Fibroblast of skin of left biceps (primary cell): Measurements from ENCODE around the gene TRPM2.
"Not testable (repeated sequence)": the region's sequence is repeated elsewhere in the genome, so short reads cannot be mapped to it uniquely, and the experiment has no call there.

ENCODE experiments used
- DNase-seq, 2 experiments: peaks; one replicate each; pipeline ENCODE4 v3.0.0-alpha.2; 2013; ENCODE audit warnings: low read depth in 2 of 2

The TRPM2 gene

DNA sequence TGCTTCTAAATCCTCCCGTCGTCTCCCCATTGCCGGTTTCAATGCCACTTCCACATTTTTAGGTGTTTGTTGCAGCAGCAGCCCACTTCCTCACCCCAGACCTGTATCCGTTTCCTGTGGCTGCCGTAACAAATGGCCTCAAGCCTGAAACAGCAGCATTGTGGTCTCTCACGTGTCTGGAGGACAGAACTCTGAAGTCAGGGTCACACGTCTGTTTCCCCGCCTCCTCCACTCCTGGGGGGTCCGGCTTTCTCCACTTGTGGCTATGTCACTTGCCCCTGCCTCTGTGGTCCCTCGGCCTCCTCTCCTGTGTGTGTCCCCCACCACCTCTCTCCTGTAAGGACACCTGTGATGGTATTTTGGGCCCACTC lies 21.8 kb downstream of the TRPM2 start:
- no peak for DNase-seq

DNA sequence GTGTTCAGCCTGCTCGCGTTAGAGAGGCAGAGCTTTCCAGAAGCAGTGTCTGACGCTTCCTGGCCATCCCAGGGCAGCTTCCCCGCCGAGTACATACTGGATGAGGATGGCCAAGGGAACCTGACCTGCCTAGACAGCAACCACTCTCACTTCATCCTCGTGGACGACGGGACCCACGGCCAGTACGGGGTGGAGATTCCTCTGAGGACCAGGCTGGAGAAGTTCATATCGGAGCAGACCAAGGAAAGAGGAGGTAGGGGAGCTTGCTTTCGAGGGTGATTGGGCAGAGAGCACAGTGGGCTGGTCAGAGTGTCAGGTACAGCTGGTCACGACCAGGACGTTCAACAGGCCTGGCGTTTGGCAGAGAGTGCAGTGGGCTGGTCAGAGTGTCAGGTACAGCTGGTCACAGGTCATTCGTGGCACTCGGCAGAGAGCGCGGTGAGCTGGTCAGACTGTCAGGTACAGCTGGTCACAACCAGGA lies 22.4 kb downstream of the TRPM2 start:
- DNase-seq: no peak

DNA sequence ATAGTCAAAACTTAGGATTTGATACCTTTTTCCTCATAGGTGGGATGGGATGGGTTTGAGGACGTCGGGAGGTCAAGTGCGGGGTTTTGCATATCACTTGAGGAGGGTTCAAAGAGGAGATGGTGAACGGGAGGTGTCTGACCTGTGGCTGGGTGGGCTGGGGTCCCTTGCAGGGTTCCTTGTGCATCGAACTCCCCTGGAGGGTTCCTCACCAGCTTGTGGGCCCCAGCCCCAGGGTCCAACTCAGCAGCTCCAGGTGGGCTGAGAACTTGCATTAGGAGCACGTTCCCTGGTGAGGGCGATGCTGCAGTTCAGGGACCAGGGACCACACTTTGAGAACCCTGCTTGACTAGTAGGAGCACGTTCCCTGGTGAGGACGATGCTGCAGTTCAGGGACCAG lies 23.2 kb downstream of the TRPM2 start:
- DNase-seq: no peak

DNA sequence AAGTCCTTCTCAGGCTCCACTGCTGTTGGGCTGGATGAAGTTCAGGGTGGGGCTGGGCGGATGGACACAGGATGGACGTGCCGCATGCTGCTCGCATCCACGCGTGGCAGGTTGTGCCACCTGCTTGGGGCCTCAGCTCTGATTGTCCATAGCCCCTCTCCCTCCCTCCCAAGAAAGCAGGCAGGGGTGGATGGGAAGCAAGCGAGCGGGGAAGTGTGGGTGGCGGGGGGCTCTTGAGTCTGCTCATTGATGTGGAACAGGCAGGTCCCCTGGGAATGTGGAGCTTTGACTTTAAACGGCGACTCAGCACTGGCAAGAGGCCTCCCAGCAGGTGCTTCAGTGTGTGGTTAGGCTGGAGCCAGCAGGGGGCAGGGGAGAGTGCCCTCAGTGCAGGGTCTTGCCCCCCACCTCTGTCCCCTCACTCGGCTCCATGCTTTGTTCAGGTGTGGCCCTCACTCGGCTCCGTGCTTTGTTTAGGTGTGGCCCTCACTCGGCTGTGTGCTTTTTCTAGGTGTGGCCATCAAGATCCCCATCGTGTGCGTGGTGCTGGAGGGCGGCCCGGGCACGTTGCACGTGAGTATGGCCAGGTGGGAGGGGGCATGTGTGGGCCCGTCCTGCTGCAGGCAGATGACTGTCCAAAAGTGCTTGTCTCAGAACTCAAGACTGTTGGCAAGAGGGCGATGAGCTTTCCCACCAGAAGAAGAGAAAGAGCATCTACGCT lies 23.9 kb downstream of the TRPM2 start:
- DNase-seq: no peak

DNA sequence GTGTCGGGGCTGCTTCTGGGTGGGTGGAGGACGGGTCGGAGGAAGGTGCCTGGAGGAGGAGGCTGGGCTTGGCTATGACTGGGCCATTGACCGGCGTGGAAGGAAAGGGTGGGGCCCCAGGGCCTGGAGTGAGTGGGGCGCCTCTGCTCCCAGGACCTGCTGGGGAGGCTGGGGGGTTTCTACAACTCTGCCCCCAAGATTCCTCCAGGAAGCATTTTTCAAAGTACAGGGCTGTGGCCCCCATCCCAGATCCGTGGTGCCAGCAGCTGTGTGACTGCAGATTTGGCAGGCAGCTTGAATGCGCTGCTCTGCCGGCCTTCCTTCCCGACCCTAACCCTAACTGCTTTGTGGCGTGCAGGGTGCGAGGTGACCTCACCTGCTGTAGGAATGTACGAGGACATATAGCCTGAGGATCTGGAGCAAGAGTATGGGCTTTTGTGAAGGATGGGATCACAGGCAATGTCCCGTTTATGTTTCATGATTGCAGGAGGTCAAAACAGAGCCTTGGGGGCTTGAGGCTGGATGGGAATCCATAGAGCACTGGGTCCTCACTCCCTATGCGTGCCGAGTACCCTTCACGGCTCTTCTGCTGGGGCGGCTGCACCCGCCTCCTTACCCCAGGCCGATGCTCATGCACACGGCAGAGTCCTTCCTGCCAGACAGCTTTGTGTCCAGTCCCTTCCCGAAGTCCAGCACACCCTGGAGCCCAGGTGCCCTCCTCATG lies 24.7 kb downstream of the TRPM2 start:
- no peak for DNase-seq

DNA sequence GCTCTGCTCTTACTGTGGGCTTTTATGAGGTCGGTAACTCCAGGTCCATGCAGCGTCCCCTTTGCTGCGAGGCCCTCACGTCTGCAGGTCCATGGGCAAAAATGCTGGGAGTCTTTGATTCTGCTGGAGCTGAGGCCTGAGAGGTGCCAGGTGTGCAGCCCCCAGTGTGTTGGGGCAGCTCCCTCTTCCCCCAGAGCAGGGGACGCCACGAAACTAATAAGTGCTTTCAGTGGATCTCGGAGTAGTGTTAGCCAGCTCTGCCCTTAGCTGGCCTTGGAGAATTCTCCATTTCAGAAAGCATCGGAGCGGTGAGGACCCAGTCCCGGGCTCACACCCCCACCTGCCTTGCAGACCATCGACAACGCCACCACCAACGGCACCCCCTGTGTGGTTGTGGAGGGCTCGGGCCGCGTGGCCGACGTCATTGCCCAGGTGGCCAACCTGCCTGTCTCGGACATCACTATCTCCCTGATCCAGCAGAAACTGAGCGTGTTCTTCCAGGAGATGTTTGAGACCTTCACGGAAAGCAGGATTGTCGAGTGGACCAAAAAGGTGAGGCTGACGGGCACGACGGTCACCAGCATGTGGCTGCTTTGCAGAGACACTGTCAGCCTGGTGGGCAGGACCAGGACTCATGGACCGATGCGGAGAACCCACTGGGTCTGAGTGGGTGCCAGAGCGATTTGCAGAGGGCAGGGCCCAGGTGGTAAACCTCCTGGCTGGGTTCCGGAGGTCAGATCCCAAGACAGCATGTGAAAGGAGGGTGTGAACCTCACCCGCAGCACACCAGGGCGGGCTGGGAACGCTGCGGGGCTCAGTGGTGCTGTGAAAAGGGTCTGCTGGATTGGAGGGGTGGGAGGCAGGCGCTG lies 25.5 kb downstream of the TRPM2 start:
- DNase-seq: no peak

DNA sequence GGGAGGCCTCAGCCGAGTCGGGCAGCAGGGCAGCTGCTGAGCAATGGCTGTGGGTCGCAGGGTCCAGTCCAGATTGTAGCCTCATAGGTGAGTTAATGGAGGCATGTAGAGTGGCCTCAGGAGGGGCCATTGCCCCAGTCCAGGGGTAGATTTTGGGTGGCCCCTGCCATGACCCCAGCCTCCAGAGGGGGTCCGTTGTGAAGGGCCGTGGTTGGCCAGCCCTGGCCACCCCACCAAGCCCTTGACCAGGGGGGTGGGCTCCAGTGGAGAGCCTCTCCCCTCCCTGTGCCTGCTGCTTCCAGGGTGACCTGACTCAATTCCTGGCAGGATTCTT lies 26.1 kb downstream of the TRPM2 start:
- no peak for DNase-seq

DNA sequence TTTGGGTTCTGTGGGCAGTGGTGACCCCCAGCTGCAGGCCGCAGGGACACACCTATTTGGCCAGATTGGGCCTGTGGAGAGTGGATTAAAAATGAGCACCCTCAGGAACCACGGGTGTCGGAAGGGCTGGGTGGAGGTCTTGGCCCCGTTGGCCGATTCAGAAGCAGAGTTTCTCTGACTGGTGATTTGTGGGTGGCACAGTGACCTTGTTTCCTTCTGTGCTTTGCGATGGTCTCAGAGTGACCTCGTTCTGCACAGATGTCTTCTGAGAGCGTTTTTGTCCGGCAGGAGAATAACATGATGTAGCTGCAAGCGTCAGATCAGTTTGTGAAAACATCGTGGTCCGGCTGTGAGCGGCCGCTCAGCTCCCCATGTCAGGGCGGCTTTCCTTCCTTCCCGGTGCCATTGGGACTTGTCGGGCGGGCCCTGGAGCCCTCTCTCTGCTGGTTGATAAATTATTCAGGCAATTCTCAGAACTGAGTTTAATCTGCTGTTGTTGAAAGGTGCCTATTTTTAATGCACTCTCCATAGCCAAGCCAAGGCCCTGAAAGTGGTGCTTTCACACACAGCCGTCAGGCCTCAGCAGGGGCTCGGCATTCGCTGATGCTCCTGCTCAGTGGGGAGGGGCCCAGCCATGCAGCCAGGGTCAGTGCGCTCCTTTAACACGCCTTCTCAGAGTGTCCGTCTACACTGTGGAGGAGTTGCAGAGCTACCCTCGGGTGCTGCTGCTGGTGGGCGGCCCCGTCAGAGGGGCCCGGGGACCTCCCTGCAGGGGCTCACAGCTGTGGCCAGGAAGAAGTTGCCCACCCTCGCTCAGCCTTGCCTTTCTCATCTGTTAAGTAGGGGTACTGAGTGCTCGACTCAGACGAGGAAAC lies 26.8 kb downstream of the TRPM2 start:
- no peak for DNase-seq

DNA sequence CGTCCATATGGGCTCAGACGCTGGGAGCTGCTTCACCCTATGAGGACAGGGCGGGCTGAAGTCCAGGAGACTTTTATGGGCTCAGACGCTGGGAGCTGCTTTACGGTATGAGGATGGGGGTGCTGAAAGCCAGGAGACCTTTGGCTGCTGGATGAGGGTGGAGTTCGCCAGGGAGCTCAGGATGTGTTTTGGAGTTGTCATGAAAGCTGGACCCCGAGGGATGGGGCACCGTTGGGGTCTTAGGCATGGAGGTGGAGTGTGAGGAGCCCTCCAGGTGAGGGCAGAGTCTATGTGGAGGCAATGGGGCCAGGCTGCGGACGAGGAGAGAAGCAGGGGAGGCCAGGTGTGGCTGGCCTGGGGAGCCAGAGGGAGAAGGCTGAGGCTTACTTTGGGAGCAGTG lies 27.5 kb downstream of the TRPM2 start:
- no peak for DNase-seq

DNA sequence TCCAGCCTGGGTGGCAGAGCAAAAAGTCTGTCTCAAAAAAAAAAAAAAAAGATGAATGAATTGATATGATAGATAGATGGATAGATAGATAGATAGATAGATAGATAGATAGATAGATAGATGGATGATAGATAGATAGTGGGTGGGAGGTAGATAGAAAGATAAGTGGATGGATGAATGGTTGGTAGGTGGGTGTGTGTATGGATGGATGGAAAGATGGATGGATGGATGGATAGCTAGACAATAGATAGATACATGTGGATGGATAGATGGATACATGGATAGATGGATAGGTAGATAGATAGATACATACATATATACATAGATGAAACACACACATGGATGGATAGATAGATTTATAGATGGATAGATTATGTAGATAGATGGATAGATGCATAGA lies 28.5 kb downstream of the TRPM2 start:
- no peak for DNase-seq

DNA sequence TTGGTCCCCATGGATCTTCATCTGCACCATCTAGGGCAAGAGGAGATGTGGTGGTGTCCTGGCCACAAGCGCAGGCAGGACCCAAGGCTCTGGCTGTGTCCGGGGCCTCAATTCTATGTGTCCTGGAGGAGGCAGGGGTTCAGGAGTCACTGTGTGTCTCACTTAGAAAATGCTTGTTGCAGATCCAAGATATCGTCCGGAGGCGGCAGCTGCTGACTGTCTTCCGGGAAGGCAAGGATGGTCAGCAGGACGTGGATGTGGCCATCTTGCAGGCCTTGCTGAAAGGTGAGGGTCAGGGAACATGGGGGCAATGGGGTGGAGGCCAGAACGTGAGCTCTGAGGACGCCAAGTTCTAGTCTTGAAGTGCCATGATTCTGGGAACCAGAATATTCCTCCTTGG lies 29.1 kb downstream of the TRPM2 start:
- DNase-seq: no peak

DNA sequence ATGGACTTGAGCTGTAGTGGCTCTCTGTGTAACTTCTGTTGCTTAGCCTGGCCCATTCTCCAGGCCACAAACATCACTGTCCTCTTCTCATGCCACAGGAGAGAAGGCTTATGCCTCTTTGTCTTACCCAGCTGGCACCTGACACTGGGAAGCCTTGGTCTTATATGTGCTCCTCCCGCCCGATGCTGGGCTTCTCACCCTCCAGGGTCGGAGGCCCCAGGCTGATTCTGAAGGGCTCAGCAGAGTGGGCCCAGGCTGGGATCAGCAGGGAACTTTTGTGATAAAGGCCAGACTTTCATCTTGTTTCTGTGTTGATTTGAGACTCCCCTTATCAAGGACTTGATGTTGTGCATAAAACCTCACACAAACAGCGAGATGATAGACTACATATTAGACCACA lies 29.8 kb downstream of the TRPM2 start:
- no peak for DNase-seq

DNA sequence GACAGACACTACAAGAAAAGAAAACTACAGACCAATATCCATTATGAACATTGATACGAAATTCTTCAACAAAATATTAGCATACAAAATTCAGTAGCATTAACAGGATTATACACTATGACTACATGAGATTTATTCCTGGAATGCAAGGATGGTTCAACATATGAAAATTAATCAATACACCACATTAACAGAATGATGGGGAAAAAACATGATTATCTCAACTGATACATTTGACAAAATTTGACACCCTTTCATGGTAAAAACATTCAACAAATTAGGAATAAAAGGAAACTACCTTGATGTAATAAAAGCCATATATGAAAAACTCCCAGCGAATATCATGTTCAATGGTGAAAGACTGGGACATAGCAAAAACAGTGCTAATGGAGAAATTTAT lies 31.5 kb downstream of the TRPM2 start:
- DNase-seq: no peak

DNA sequence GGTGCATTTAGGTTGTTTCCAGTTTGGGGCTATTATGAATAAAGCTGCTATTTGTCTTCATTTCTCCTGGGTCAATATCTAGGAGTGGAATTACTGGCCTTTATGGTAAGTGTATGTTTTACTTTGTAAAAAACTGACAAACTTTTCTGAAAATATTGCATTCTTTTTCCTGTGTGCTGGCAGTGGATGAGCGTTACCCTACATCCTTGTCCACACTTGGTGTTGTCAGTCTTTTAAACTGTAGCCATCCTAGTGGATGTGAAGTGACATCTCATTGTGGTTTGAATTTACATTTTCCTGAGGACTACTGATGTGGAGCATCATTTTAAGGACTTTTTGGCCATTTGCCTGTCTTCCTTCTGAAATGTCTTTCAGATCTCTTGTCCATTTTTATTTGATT lies 35.9 kb downstream of the TRPM2 start:
- DNase-seq: no peak

DNA sequence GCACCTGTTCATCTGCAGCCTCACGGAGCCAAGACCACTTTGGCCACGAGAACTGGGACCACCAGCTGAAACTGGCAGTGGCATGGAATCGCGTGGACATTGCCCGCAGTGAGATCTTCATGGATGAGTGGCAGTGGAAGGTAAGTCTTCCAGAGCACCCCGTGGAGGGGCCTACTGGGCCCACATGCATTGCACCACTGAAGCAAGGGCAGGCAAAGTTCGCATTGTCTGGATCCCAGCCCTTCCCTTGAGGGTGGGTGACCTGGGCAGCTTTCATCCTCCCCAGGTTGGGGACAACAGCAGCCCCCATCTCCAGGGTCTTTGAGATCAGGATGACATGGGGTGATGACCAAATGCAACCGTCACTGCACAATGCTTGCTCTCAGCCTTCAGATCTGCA lies 37.5 kb downstream of the TRPM2 start:
- DNase-seq: no peak

DNA sequence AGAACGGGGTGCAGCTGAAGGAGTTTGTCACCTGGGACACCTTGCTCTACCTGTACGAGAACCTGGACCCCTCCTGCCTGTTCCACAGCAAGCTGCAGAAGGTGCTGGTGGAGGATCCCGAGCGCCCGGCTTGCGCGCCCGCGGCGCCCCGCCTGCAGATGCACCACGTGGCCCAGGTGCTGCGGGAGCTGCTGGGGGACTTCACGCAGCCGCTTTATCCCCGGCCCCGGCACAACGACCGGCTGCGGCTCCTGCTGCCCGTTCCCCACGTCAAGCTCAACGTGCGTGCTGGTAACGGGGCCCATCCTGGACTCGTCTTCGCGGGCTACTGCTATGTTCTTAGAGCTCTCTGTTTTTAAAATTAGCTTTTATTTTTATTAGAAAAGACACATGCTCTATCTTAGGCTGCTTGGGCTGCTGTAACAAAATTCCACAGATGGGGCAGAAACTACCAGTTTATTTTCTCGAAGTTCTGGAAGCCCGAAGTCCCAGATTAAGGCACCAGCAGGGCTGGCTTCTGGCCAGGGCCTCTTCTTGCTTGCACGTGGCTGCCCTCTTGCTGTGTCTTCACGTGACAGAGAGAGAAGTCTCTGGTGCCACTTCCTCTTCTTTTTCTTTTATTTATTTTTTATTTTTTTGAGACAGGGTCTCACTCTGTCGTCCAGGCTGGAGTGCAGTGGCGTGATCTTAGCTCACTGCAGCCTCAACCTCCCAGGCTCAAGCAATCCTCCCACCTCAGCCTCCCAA lies 38.1 kb downstream of the TRPM2 start:
- DNase-seq: no peak

DNA sequence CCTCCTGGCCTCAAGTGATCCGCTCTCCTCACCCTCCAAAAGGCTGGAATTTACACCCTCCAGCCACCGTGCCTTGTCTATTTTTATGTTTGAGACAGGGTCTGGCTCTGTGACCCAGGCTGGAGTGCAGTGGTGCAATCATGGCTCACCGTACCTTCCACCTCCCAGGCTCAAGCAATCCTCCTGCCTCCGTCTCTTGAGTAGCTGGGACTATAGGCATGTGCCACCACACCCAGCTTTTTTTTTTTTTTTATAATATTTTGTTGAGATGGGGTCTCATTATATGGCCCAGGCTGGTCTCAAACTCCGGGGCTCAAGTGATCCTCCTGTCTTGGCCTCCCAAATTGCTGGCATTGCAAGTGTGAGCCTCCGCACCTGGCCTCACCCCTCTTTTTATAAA lies 38.8 kb downstream of the TRPM2 start:
- DNase-seq: no peak

DNA sequence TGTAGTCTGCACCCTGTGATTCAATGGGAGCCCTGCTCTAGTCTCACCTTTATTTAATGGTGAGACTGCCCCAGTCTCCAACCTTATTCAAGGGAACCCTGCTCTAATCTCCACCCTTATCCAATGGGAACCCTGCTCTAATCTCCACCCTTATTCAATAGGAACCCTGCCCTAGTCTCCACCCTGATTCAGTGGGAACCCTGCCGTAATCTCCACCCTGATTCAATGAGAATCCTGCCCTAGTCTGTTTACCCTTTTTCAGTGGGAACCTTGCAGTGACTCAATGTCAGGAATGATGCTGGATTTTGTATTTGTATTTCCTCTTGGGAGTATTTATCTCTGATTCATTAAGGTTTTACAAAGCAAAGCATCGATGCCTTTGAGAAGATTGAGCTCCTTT lies 39.5 kb downstream of the TRPM2 start:
- DNase-seq: no peak

DNA sequence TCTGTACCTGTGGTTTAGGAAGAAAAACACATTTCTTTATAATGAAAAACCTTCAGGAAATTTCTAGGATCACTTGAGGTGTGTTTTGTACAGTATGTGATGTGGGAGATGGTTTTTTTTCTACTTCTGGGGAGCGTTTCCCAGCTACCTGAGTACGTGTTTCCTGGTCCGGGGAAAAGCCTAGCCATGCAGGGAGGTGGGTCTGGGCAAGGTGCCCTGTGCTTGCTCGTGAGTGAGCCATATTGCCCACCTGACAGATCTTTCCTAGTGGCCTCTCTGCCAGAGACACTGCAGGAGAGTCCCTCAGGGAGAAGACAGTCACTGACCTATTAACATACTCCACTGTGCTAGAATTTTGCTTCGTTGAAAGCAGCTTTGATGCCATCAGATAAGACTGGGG lies 41.3 kb downstream of the TRPM2 start:
- no peak for DNase-seq

DNA sequence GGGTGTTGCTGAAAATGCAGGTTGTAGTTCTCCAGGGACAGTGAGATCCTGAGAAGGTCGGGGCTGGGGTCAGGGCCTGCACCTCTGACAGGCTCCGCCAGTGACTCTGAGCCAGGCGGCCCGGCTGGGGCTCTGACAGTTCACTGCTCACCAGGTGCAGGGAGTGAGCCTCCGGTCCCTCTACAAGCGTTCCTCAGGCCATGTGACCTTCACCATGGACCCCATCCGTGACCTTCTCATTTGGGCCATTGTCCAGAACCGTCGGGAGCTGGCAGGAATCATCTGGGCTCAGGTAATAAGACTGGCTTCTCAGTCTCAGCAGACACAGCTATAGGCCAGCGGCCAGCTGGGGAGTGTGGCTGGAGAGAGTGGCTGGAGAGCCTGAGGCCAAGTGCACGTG lies 41.8 kb downstream of the TRPM2 start:
- no peak for DNase-seq

DNA sequence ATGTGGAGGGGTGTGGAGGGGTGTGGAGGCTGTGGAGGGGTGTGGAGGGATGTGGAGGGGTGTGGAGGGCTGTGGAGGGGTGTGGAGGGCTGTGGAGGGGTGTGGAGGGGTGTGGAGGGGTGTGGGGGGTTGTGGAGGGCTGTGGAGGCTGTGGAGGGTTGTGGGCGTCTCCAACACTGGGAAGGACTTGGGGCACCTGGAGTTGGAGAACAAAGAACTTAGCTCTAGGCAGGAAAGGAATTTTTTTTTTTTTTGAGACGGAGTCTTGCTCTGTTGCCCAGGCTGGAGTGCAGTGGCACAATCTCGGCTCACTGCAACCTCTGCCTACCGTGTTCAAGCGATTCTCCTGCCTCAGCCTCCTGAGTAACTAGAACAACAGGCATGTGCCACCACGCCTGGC lies 43.4 kb downstream of the TRPM2 start:
- not testable (repeated sequence) for DNase-seq
